ENCODE measurements around the gene COLGALT1. TPM values are rescaled to one million over a fixed set of nuclear protein-coding genes. Genes with fewer than 3 reads are reported as not detected.

COLGALT1 gene
- total and polyA plus RNA-seq, 10 of the 15 experiments (the other 5 are each of a cell fraction or from before 2014, with no cell fraction given): 1.2 to 78.8 (median 29.8) TPM

GRCh38 chr19:17554968-17555479 lies 425 bp upstream of the COLGALT1 start (continued):
- TF ChIP-seq SKIL (IDR thresholded peaks at IDR 0.05; ENCODE audit: low read depth, poor library complexity, severe bottlenecking) (peak; percentile 22), ZZZ3 (IDR thresholded peaks at IDR 0.05; ENCODE audit: control insufficient read depth, insufficient read length, low read depth) (no peak), ZNF24 (IDR thresholded peaks at IDR 0.05) (no peak), SREBF2 (IDR thresholded peaks at IDR 0.05; ENCODE audit: low read length) (no peak), IRF3 (IDR thresholded peaks at IDR 0.05) (0 out of 2 replicates have a peak, but pooled peaks have one; percentile 18), BMI1 (IDR thresholded peaks at IDR 0.05; ENCODE audit: borderline replicate concordance) (no peak), HDGF (IDR thresholded peaks at IDR 0.05) (0 out of 2 replicates have a peak, but pooled peaks have one; percentile 53), BCLAF1 (IDR thresholded peaks at IDR 0.05) (no peak), ZNF274 (IDR thresholded peaks at IDR 0.05; ENCODE audit: insufficient read depth, insufficient read length) (no peak), FOXK2 (IDR thresholded peaks at IDR 0.05) (no peak), PKNOX1 (IDR thresholded peaks at IDR 0.05) (no peak), MXI1 (IDR thresholded peaks at IDR 0.05; ENCODE audit: low read depth, low read length) (no peak; the same call in 1 of the 2 replicates), BRCA1 (IDR thresholded peaks at IDR 0.05; ENCODE audit: low read depth, low read length) (no peak), CBX3 (IDR thresholded peaks at IDR 0.05; ENCODE audit: borderline replicate concordance, low read depth) (no peak), MTA2 (IDR thresholded peaks at IDR 0.05; ENCODE audit: low read depth) (peak; percentile 36; the same call in 1 of the 2 replicates), KLF5 (IDR thresholded peaks at IDR 0.05; ENCODE audit: partially characterized antibody) (peak; percentile 11)

Data from GM12878 (cell line).